Posterior cingulate gyrus (tissue), 11 donors: ENCODE measurements around the gene KIAA1671.

Experiments used
- DNase-seq, 10 donors: peaks; one replicate each; pipeline versions ENCODE4 v3.0.0 to v3.0.0-alpha.2; 2020 to 2021; ENCODE audit warnings: mixed read lengths in 3 of 10
- intact Hi-C: fragments of 100-400 bp; cut with DNase I; formaldehyde crosslinking; loops from one replicate; pipeline ENCODE4 v1.15.1; 2023

Gene KIAA1671

DNA sequence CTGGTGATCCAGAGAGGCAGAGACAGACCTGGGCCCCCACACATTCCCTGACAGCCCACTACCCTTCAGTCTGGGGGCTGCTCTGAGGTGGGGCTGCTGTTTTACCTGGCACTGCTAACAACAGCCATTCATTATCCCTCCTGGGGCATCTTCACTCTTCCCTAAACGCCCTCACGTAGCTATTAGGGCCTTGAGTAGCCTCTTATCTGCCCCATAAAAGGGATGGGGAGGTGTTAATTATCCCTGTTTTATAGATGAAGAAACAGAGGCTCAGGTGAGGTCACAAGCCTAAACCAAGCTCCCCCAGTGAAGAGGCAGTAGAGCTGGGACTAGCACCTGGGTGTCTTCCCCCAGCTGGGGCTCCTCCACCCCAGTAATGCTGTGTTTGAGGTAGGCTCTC, 79.5 kb downstream of the KIAA1671 start:
- intact Hi-C loops, result no loop called here
- peak in 1 of 10 donors; percentile 20 for DNase-seq

DNA sequence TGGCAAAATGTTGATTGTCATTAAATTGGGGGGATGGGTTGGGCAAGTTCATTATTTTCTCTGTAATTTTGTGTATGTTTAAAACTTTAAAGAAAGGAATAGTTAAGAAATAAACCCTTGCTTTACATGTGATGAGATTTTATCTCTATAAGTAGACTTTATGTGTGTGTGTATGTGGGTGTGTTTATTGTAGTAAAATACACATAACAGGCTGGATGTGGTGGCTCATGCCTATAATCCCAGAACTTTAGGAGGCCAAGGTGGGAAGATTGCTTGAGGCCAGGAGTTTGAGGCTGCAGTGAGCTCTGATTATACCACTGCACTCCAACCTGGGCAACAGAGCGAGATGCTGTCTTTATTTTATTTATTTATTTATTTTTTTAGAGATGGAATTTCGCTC, 83.2 kb downstream of the KIAA1671 start:
- intact Hi-C loops, result no loop called here
- DNase-seq, result no peak

DNA sequence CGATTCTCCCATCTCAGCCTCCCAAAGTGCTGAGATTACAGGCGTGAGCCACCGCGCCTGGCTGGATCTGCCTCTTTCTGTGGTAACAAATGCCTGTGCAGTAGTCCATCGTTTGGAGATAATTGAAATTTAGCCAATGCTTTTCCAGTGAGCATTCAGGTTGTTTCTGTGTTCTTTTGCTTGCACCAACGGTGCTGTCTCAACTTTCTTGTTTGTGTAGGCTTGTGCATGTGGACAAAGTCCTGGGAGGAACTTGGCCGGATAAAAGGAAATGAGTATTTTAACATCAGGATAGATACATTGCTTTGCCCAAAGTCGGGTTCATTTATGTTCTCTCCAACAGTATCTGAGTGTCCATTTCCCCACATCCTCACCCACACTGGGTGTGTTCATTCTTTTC, 85.7 kb downstream of the KIAA1671 start:
- intact Hi-C loops, result no loop called here
- DNase-seq, result no peak

DNA sequence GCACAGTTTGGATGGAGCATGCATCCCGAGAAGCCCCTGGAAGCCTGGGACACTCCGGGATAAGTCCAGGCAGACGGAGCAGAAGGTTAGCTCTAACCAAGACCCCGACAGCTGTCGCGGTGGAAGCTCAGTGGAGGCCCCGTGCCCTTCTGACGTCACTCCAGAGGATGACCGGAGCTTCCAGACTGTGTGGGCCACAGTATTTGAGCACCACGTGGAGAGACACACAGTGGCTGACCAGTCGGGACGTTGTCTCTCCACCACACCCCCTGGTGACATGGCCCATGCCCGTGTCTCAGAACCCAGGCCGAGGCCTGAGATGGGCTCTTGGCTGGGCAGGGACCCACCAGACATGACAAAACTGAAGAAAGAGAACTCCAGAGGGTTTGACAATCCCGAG, 86.3 kb downstream of the KIAA1671 start:
- peak in 1 of 10 donors; percentile 70 for DNase-seq
- intact Hi-C loops, result no loop called here

DNA sequence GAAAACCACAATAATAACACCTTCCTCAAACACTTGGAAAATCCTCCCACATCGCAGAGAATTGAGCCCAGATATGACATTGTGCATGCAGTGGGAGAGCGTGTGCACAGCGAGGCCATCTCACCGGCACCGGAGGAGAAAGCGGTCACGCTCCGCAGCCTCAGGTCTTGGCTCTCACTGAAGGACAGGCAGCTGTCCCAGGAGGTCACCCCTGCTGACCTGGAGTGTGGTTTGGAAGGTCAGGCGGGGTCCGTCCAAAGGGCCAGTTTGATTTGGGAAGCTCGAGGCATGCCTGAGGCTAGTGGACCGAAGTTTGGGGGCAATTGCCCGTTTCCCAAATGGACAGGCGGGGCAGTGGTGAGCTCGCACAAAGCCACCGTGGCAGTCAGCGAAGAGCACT, 86.7 kb downstream of the KIAA1671 start:
- DNase-seq, result no peak
- intact Hi-C loops, result no loop called here

DNA sequence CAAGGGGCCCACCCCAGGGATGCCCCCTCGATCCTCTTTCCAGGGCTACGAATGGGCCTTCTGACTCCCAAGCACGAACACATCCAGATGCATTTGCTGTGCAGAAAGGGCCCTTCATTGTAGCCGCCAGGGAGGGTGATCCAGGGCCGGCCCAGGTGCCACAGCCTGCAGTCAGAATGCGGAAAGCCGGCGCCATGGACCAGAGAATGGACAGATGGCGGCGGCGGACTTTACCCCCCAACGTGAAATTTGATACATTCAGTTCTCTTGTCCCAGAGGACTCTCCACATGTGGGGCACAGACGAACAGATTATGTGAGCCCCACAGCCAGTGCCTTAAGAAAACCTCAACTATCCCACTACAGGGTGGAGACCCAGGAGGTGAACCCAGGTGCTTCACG, 87.2 kb downstream of the KIAA1671 start:
- intact Hi-C loops, result no loop called here

DNA sequence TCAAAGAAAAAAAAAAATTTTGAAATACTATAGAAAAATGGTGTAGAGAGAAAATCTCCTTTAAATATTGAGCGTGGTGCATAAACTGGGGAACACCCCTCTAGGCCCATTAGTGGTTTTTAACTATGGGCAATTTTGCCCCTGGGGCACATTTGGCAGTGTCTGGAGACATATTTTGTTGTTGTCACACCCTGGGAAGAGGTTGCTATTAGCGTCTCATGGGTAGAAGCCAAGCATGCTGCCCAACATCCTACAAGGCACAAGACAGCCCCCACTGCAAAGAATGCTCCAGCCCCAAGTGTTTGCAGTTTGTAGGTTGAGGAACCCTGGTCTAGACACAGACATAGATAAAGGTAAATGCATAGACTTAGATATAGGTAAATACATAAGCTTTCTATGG, 92.6 kb downstream of the KIAA1671 start:
- intact Hi-C loops, result no loop called here
- peak in 2 of 10 donors; percentile 24 to 72 for DNase-seq

More for the DNA sequence above, 87.2 kb downstream of the KIAA1671 start:
- DNase-seq, result peak in 1 of 10 donors; percentile 49

DNA sequence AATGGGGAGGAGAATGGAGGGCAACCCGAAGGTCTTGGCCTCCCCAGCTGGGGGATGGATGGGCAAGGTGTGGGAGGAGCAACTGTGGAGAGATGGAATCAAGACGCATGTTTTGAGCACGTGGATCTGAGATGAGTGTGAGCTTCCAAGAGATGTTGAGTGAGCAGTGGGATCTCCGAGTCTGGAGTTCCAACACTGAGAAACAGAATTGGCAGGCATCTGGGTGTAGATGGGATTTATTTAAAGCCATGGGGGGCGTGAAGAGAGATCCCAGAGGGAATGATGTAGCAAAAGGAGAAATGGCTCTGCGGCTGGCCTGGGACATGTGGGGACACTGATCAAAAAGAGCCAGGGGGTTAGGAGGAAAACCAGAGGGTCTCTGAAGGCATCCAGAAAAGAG, 95.6 kb downstream of the KIAA1671 start:
- intact Hi-C loops, result loop anchor here (1.0 to 2.0 kb wide), 2 partner anchors 96 to 109 kb away; partner anchors contain the start of gene KIAA1671
- peak in 1 of 10 donors; percentile 74 for DNase-seq

DNA sequence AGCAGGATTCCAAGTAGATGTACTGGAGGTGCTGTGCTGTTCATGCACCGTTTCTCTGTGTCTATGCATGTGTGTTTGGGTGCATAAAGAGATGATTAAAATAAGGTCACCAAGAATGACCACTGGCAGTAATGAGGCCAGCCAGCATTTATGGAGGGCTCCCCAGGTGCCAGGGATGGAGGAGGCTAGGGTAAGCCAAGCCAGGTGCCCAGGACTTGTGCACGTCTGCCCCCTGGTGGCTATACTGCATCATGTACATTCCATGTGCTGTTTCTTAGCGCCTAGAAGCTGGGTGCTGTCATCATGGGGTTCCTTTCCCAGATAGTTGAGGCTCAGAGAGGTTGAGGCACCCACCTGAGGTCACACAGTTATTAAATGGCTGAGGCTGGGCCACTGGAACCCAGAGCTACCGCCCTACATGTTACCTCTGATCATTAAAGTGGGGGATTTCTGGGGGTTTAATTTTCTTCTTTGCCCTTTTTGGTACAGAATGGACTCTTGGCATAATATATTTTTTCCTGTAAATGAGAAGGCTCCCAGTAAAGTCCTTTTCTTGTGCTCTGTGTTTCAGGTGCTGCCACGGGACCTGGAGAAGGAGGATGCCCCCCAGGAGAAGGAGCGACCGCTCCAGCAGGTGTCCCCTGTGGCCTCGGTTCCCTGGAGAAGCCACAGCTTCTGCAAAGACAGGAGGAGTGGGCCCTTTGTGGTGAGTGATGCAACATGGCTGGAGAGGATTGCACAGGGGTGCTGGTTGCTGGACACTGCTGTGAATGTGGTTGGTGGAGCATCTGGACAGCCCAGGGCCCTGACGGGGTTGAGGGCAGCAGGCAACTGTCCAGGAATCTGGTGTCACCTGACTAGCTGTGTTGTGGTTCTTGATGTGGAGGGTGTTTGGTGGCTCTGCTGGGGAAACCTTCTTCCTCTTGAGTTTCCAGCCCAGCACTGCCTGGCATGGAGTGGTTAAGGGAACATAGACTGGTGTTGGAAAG, 96.4 kb downstream of the KIAA1671 start:
- peak in 9 of 10 donors; percentile 44 to 93 (median 75) for DNase-seq
- intact Hi-C loops, result loop anchor here (1.0 to 2.0 kb wide), 2 partner anchors 97 to 110 kb away; partner anchors contain the start of gene KIAA1671

DNA sequence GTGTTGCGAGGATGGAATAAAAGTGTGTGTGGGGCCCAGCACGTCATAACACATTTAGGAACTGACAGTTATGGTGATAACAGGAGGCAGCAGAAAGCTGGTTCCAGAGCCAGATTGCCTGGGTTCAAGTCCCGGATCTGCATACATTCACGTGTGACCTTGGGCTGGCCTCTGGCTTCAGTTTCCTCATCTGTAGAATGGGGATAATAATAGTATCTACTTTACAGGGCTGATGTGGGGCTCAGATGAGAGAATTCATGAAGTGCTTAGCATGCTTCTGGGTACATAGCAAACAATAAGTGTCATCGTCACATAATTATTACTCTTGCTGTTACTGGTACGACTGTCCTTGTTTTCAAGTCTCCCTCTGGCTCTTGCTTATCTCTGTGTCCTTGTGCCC, 97.3 kb downstream of the KIAA1671 start:
- peak in 2 of 10 donors; percentile 12 to 33 for DNase-seq
- intact Hi-C loops, result loop anchor here (2.0 to 10.0 kb wide), 2 partner anchors 111 to 285 kb away; no protein-coding TSS in a partner anchor

DNA sequence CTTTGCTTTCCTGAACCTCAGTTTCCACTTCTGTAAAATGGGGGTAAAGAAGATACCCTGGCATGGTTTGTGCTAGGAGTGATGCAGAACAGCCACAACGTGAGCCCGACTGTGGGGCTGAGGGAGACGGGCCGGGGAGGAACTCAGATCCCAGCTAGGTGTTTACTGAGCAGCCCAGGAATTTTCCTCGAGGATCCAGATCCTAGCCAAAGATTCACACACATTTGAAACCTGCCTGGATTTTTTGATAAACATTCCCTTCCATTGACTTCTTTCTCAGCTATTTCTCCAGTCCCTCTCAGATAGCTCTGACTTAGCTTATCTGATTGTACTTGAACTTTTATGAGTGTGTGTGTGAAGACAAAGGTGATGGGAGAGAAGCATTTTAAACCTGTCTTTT, 98.0 kb downstream of the KIAA1671 start:
- no peak for DNase-seq
- intact Hi-C loops, result loop anchor here (10.0 kb wide), 1 partner anchor 286 kb away; no protein-coding TSS in a partner anchor

DNA sequence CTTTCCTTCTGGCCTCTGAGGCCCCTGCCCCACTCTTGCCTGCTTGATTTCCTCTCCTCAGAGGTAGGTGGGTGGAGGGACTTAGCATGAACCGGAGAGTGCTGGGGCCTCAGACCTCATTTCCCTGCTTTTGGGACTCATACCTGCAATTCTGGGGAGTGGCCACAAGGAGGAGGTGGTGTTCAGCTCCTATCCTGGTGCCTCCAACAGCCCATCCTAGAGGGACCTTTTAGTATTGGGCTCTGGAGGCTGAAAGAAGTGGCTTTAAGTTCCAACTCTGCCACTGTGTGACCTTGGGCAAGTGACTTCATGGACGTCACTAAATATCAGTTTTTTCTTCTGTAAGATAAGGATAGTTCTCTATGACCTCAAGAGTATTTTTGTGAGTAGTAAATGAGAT, 98.6 kb downstream of the KIAA1671 start:
- intact Hi-C loops, result loop anchor here (10.0 kb wide), 1 partner anchor 286 kb away; no protein-coding TSS in a partner anchor
- peak in 1 of 10 donors; percentile 34 for DNase-seq

DNA sequence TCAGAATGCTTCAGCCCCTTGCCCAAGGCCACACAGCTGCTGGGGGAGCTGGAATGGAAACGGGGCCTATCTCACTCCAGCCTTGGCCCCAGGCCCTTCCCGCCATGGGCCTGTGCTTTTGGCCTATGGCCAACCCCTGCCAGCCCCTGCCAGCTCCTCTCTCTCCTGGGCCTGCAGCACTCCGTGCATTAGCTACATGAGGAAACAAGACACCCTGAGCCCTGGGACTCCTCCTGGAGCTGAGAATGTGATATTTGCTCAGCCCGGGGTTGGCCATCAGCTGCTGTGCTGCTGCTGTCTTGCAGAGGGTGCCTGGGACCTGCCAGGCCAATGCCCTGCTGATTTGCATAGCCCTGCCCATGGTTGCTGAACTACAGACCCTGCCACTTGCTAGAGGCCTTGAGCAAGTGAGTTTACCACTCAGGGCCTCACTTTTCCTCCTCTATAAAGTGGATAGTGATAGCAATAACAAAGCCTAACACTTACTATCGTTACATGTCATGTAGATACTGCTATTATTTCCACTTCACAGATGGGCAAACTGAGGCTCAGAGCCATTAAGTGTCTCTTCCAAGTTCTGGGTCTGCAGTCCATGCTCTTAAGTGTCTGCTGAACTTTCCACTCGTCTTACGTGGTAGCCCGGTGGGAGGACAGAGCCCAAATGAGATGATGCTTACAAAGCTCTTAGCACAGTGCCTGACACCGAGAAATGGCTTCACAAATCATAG, 99.6 kb downstream of the KIAA1671 start:
- peak in 1 of 10 donors; percentile 63 for DNase-seq
- intact Hi-C loops, result loop anchor here (10.0 kb wide), 1 partner anchor 287 kb away; no protein-coding TSS in a partner anchor

DNA sequence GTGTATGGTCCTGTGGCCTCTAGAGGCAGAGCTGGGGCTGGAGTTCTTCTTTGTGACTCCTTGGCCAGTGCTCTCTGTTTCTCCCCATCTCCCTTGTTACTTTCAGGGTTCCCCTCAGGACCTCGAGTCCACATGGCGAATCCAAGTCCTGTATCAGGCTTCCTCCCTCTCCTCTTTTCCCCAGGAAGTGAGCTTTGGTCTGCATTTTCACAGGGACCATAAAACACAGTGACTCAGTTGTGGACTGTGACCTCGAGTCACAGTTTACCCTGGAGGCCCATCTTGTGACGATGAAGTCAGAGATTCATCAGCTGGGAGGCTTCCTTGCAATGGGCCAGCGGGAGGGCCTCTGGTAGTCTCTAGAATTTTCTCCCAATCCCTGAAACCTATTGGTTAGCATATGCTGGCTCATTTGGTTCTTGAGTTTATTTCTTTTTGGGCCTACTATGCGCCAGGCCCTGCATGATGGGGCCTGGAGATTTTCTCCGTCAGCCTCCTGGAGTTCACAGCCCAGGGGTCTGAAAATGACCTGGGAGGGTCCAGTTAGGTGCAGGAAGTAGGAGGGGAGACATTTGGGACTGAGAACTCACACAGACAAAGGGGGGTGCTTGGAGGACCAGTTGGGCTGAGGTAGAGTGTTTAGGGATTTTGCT, 100.8 kb downstream of the KIAA1671 start:
- intact Hi-C loops, result loop anchor here (10.0 kb wide), 1 partner anchor 288 kb away; no protein-coding TSS in a partner anchor

DNA sequence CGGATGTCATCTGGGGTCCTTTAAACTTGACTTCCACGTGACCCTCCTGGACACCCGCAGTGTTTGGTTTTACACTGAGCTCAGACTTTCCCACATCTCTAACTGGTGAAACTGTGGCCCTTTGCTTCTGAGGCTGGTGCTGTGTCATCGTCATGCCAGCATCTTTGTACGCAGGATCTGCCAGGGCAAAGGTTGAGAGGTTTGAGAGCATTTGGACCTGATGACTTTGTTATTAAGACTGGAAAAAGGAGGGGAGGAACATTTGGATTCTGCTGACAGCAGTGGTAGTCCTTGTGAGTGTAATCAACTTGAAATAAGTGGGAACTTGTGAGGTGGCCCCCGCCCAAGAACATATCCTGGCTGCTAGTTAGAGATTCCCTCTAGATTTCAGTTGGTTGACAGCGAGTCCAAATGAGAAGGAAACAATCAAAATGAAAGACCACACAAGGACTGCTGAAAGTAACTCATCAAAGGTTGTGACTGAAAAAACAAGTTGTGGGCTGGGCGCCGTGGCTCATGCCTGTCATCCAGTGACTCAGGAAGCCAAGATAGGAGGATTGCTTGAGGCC, 102.5 kb downstream of the KIAA1671 start:
- intact Hi-C loops, result loop anchor here (10.0 kb wide), 1 partner anchor 290 kb away; no protein-coding TSS in a partner anchor
- DNase-seq, result peak in 1 of 10 donors; percentile 24

More for the DNA sequence above, 100.8 kb downstream of the KIAA1671 start:
- no peak for DNase-seq

DNA sequence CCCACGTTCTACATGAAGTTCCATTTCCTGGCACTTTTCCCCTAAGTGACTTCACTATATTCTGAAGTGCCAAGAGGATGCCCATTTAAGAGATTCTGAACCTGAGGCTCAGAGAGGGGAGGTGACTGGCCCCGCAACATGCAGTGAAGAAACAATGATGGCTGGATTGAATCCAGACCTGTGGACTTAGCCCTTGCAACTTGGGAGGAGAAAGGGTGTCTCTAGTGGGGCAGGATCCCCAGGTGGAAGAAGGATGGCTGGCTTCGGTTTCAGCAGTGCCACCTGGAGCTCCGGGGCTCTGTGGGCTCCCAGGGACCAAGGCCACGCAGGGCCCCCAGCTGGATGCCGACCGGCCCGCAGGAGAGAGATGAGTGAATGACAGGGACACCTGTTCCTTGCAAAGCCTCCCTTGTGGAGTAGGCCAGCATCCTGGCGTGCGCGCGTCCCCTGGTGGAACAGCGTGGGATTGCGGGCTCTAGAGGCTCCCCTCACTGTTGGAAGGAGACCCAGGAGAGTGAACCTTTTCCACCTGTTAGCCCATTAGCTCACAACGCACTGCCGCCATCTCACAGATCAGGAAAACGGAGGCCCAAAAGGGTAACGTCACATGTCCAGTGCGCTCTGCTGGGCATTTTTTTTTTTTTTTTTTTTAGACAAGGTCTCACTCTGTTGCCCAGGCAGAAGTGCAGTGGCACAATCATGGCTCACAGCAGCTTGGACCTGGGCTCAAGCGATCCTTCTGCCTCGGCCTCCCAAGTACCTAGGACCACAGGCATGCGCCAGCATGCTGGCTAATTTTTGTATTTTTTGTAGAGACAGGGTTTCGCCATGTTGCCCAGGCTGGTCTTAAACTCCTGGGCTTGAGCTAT, 104.7 kb downstream of the KIAA1671 start:
- DNase-seq, result peak; percentile 55 to 94 (median 78)
- intact Hi-C loops, result loop anchor here (10.0 kb wide), 1 partner anchor 292 kb away; no protein-coding TSS in a partner anchor

DNA sequence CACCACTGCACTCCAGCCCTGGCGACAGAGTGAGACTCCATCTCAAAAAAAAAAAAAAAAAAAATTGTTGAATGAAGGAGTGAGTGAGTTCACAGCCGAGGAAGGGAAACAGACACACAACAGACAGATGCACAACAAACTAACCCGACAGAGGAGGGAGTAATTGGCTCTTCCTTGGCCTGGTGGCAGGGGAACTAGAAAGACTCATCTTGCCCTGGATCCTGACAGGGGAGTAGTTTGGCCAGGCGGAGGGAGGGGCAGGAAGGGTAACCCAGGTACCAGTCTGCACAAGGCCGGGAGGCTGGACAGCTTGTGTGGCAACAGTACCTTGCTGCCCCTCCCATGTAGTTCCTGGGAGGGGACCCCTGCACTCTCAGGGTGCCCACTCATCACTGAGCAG, 106.9 kb downstream of the KIAA1671 start:
- peak in 1 of 10 donors; percentile 37 for DNase-seq
- intact Hi-C loops, result loop anchor here (10.0 kb wide), 1 partner anchor 295 kb away; no protein-coding TSS in a partner anchor

DNA sequence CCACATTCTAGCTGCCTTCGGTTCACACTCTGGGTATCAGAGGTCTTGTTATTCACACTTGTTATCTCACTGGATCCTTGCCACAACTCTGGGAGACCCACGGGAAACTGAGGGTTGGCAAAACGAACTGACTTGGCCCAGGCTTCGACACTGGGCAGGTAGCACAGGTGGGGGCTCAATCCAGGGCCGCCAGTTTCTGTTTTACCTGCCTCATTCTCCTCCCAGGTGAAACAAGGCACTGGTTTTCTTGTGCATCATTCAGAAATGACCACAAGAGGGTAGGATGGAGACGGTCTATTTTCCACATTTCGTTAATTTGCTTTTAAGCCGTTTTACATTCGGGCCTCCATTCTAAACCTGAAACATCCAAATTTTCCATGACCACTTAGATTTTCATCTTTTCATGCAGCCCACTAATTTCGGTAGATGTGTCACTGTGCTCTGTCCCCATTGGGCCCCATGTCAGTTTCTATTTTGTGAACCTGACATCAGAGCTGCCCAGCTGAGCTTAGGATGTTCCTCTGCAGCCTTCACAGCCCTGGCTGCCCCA, 108.1 kb downstream of the KIAA1671 start:
- intact Hi-C loops, result no loop called here
- DNase-seq, result peak in 1 of 10 donors; percentile 62
